Measurements from ENCODE around the gene OVCH2. TPM values are rescaled to one million over a fixed set of nuclear protein-coding genes. Genes with fewer than 3 reads are reported as not detected.
"Not testable (repeated sequence)": the region's sequence is repeated elsewhere in the genome, so short reads cannot be mapped to it uniquely, and the experiment has no call there.

The OVCH2 gene
- total RNA-seq, 4 donors from 2014 or later, result 6.2 to 44.0 (median 20.3) TPM

GRCh38 chr11:7666292-7666866 is 39.9 kb downstream of the OVCH2 start:
- TF ChIP-seq POLR2AphosphoS5 (IDR thresholded peaks at IDR 0.05), result no peak
- no peak for TF ChIP-seq POLR2A (IDR thresholded peaks at IDR 0.05)
- no peak for TF ChIP-seq CTCF (IDR thresholded peaks at IDR 0.05)
- TF ChIP-seq EP300 (IDR thresholded peaks at IDR 0.05), result no peak
- WGBS, result 88% methylated on average over 7 of the region's 7 CpGs

GRCh38 chr11:7665473-7666291 is 40.6 kb downstream of the OVCH2 start:
- H3K27ac ChIP-seq, result no peak overlapping the region

More at GRCh38 chr11:7666292-7666866, 39.9 kb downstream of the OVCH2 start:
- no peak for DNase-seq (ENCODE audit: low spot score in 2 of 2)
- Histone ChIP-seq H3K36me3 (peaks cover 36% of the 10 kb centered on the region), H3K4me3 (no peak overlapping the region), H3K27ac (no peak overlapping the region), H3K27me3 (no peaks in the 10 kb centered on the region), H3K4me1 (peaks cover 14% of the 10 kb centered on the region), H3K9me3 (no peaks in the 10 kb centered on the region)

GRCh38 chr11:7664867-7665266 is 41.4 kb downstream of the OVCH2 start:
- DNase-seq (ENCODE audit: low spot score in 2 of 2), result no peak
- Histone ChIP-seq H3K4me3 (no peak overlapping the region), H3K4me1 (peaks cover 5% of the 10 kb centered on the region), H3K36me3 (peaks cover 36% of the 10 kb centered on the region), H3K27ac (no peak overlapping the region), H3K27me3 (no peaks in the 10 kb centered on the region), H3K9me3 (no peaks in the 10 kb centered on the region)
- TF ChIP-seq POLR2AphosphoS5 (IDR thresholded peaks at IDR 0.05), result no peak
- TF ChIP-seq CTCF (IDR thresholded peaks at IDR 0.05), result no peak
- no peak for TF ChIP-seq POLR2A (IDR thresholded peaks at IDR 0.05)
- TF ChIP-seq EP300 (IDR thresholded peaks at IDR 0.05), result no peak
- 88% methylated on average over 5 of the region's 6 CpGs for WGBS

More at GRCh38 chr11:7665473-7666291, 40.6 kb downstream of the OVCH2 start:
- no peaks in the 10 kb centered on the region for H3K9me3 ChIP-seq
- 46% methylated on average over 20 of the region's 20 CpGs for WGBS
- DNase-seq (ENCODE audit: low spot score in 2 of 2), result peak; percentile 89 to 90
- TF ChIP-seq EP300 (IDR thresholded peaks at IDR 0.05) (no peak), CTCF (IDR thresholded peaks at IDR 0.05) (peak; percentile 68 to 72), POLR2A (IDR thresholded peaks at IDR 0.05) (no peak)
- H3K27me3 ChIP-seq, result no peaks in the 10 kb centered on the region
- peaks cover 36% of the 10 kb centered on the region for H3K36me3 ChIP-seq
- H3K4me1 ChIP-seq, result peaks cover 7% of the 10 kb centered on the region
- no peak overlapping the region for H3K4me3 ChIP-seq

- DNase-seq (ENCODE audit: low spot score in 2 of 2); H3K4me3 ChIP-seq; H3K9me3 ChIP-seq; H3K27me3 ChIP-seq; H3K27ac ChIP-seq; H3K4me1 ChIP-seq: not testable (repeated sequence)
- WGBS, result 97% methylated on average over 16 of the region's 16 CpGs
- H3K36me3 ChIP-seq, result peaks cover 36% of the 10 kb centered on the region
Measured at GRCh38 chr11:7663531-7663930, 42.7 kb downstream of the OVCH2 start.

GRCh38 chr11:7657306-7658025 is 48.8 kb downstream of the OVCH2 start:
- Histone ChIP-seq H3K27ac (no peak overlapping the region), H3K36me3 (peaks cover 34% of the 10 kb centered on the region)
- 41% methylated on average over 15 of the region's 15 CpGs for WGBS

More at GRCh38 chr11:7657306-7658025, 48.8 kb downstream of the OVCH2 start:
- Histone ChIP-seq H3K4me1 (peaks cover 7% of the 10 kb centered on the region), H3K9me3 (no peaks in the 10 kb centered on the region), H3K4me3 (no peak overlapping the region), H3K27me3 (no peaks in the 10 kb centered on the region)
- DNase-seq (ENCODE audit: low spot score in 2 of 2), result no peak
- peak in 1 of 3 donors; percentile 13 for TF ChIP-seq POLR2AphosphoS5 (IDR thresholded peaks at IDR 0.05)
- TF ChIP-seq CTCF (IDR thresholded peaks at IDR 0.05), result peak; percentile 48 to 55
- TF ChIP-seq POLR2A (IDR thresholded peaks at IDR 0.05), result no peak
